Fibroblast of mammary gland (primary cell): ENCODE measurements around the gene TFDP3.

ENCODE experiments used
- DNase-seq: peaks from one replicate; pipeline ENCODE4 v3.0.0-alpha.2; 2010; ENCODE audit warnings: low read depth
- H3K4me3 ChIP-seq: 2 replicates; pipeline ENCODE4 v1.5.1; 2011; ENCODE audit warnings: low read depth, mild to moderate bottlenecking, low read length, moderate library complexity; ENCODE audit not compliant: control insufficient read depth
- CTCF ChIP-seq: conservative IDR thresholded peaks from 2 replicates; pipeline ENCODE4 v1.5.1; 2011; ENCODE audit warnings: low read depth, low read length, inconsistent platforms; ENCODE audit not compliant: control insufficient read depth, insufficient read depth

The TFDP3 gene

GRCh38 chrX:133218329-133218728 lies at the start of gene TFDP3:
TFDP3 (minus strand) TSS chrX:133218354; CDS start chrX:133218259, 95 bp downstream.
- no peak within 1 kb of the TSS for H3K4me3 ChIP-seq
- DNase-seq, result no peak
- no peak for TF ChIP-seq CTCF

GRCh38 chrX:133267621-133268020 lies 49.5 kb upstream of the TFDP3 start:
- no peak for DNase-seq
- no peak overlapping the region for H3K4me3 ChIP-seq
- TF ChIP-seq CTCF, result no peak

- no peak for TF ChIP-seq CTCF
Observed at GRCh38 chrX:133265331-133265730, 47.2 kb upstream of the TFDP3 start.

GRCh38 chrX:133258481-133258880 lies 40.3 kb upstream of the TFDP3 start:
- no peak overlapping the region for H3K4me3 ChIP-seq
- peak; percentile 4 for DNase-seq
- no peak for TF ChIP-seq CTCF

More at GRCh38 chrX:133265331-133265730, 47.2 kb upstream of the TFDP3 start:
- H3K4me3 ChIP-seq, result no peak overlapping the region
- no peak for DNase-seq

- no peak for TF ChIP-seq CTCF
- peak; percentile 23 for DNase-seq
- no peak overlapping the region for H3K4me3 ChIP-seq
Observed at GRCh38 chrX:133254666-133255065, 36.5 kb upstream of the TFDP3 start.

GRCh38 chrX:133251204-133251603 lies 33.0 kb upstream of the TFDP3 start:
- TF ChIP-seq CTCF, result no peak
- DNase-seq, result no peak
- no peak overlapping the region for H3K4me3 ChIP-seq

- H3K4me3 ChIP-seq, result no peak overlapping the region
- DNase-seq, result no peak
- no peak for TF ChIP-seq CTCF
Observed at GRCh38 chrX:133250184-133251100, 32.3 kb upstream of the TFDP3 start.
